ENCODE measurements around the gene ZC2HC1C. TPM values are rescaled to one million over a fixed set of nuclear protein-coding genes. Genes with fewer than 3 reads are reported as not detected.
A peak's percentile ranks its signal among the peaks of the same experiment; 100 is the strongest.
"Not testable (repeated sequence)": the region's sequence is repeated elsewhere in the genome, so short reads cannot be mapped to it uniquely, and the experiment has no call there.

Gene ZC2HC1C
- total RNA-seq, 2 donors from 2014 or later, result 3.2 to 4.6 TPM

GRCh38 chr14:75063491-75064204, 5.8 kb upstream of the ZC2HC1C start, which contains the start of gene ACYP1:
ACYP1 (minus strand) TSS chr14:75064024; CDS start chr14:75063553, 471 bp downstream.
- Histone ChIP-seq H3K4me3 (peak within 1 kb of the TSS; percentile 86), H3K27ac (peak within 1 kb of the TSS; percentile 42)

DNA sequence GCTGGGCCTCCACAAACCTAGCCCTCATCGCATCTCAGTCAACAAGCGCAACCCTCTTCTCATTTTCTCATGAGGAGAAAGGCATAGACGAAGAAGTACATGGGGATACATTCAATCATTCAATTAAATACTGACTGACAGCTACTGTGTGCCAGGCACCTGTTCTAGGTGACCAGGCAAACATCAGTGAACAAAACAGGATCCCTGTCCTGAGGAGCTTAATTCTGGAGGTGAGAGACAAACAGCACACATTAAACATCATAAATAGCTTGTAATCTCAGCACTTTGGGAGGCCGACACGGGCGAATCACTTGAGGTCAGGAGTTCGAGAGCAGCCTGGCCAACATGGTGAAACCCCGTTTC, 5.3 kb upstream of the ZC2HC1C start:
- H3K4me3 ChIP-seq, result peak overlapping the region; percentile 86
- intact Hi-C loops (cut with DNase I), result no loop called here

More at GRCh38 chr14:75063491-75064204, 5.8 kb upstream of the ZC2HC1C start, which contains the start of gene ACYP1:
- Histone ChIP-seq H3K4me1 (no peaks in the 10 kb centered on the region), H3K27me3 (no peaks in the 10 kb centered on the region), H3K36me3 (no peaks in the 10 kb centered on the region), H3K9ac (ENCODE audit: low read depth in 2 of 2, low read length in 2 of 2) (peak within 1 kb of the TSS; percentile 61 to 97), H3K9me3 (no peaks in the 10 kb centered on the region)
- peak; percentile 97 for DNase-seq
- TF ChIP-seq, protein P1, sequence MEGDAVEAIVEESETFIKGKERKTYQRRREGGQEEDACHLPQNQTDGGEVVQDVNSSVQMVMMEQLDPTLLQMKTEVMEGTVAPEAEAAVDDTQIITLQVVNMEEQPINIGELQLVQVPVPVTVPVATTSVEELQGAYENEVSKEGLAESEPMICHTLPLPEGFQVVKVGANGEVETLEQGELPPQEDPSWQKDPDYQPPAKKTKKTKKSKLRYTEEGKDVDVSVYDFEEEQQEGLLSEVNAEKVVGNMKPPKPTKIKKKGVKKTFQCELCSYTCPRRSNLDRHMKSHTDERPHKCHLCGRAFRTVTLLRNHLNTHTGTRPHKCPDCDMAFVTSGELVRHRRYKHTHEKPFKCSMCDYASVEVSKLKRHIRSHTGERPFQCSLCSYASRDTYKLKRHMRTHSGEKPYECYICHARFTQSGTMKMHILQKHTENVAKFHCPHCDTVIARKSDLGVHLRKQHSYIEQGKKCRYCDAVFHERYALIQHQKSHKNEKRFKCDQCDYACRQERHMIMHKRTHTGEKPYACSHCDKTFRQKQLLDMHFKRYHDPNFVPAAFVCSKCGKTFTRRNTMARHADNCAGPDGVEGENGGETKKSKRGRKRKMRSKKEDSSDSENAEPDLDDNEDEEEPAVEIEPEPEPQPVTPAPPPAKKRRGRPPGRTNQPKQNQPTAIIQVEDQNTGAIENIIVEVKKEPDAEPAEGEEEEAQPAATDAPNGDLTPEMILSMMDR (IDR thresholded peaks at IDR 0.05), result no peak
- intact Hi-C loops (cut with DNase I), result no loop called here

GRCh38 chr14:75066691-75067090, 2.8 kb upstream of the ZC2HC1C start:
- Histone ChIP-seq H3K4me1 (peaks cover 3% of the 10 kb centered on the region), H3K27ac (no peak overlapping the region), H3K4me3 (no peak overlapping the region), H3K36me3 (no peaks in the 10 kb centered on the region), H3K9me3 (no peaks in the 10 kb centered on the region), H3K9ac (ENCODE audit: low read depth in 2 of 2, low read length in 2 of 2) (no peak overlapping the region), H3K27me3 (no peaks in the 10 kb centered on the region)
- DNase-seq, result no peak
- TF ChIP-seq, protein P1 (IDR thresholded peaks at IDR 0.05), result no peak
- intact Hi-C loops (cut with DNase I), result no loop called here

More for the DNA sequence above, 5.3 kb upstream of the ZC2HC1C start:
- no peaks in the 10 kb centered on the region for H3K9me3 ChIP-seq
- no peaks in the 10 kb centered on the region for H3K36me3 ChIP-seq
- no peak for DNase-seq
- TF ChIP-seq, protein P1 (IDR thresholded peaks at IDR 0.05), result no peak
- H3K4me1 ChIP-seq, result no peaks in the 10 kb centered on the region
- H3K27me3 ChIP-seq, result no peaks in the 10 kb centered on the region
- H3K9ac ChIP-seq (ENCODE audit: low read depth in 2 of 2, low read length in 2 of 2), result peak overlapping the region in 1 of 2 donors; percentile 97
- peak overlapping the region; percentile 42 for H3K27ac ChIP-seq

DNA sequence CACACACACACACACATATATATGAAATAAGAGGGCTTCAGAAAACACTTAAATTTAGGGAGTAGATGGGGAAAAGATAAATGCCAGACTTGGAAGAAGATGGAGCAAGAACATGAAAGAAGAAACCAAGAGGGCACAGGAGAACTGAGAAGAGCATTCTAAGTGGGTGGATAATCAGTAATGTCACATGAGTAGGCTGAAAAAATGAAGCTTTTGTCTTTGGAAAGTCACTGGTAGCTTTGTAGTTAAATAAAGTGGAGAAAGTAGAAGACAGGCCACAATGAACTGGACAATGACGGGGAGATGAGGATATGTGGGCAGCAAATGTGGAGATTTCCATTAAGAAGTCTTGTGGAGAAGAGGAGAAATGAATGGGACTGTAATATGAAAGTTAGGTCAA, 2.2 kb upstream of the ZC2HC1C start:
- H3K27me3 ChIP-seq, result no peaks in the 10 kb centered on the region
- H3K4me3 ChIP-seq, result no peak overlapping the region
- no peak for DNase-seq
- H3K27ac ChIP-seq, result no peak overlapping the region
- H3K9ac ChIP-seq (ENCODE audit: low read depth in 2 of 2, low read length in 2 of 2), result no peak overlapping the region
- intact Hi-C loops (cut with DNase I), result no loop called here
- H3K4me1 ChIP-seq, result peaks cover 3% of the 10 kb centered on the region
- TF ChIP-seq, protein P1 (IDR thresholded peaks at IDR 0.05), result no peak
- no peaks in the 10 kb centered on the region for H3K36me3 ChIP-seq
- H3K9me3 ChIP-seq, result no peaks in the 10 kb centered on the region

- H3K9ac ChIP-seq (ENCODE audit: low read depth in 2 of 2, low read length in 2 of 2); H3K4me3 ChIP-seq; intact Hi-C loops (cut with DNase I): not testable (repeated sequence)
Observed at GRCh38 chr14:75067765-75068164, 1.7 kb upstream of the ZC2HC1C start.

More at GRCh38 chr14:75067765-75068164, 1.7 kb upstream of the ZC2HC1C start:
- not testable (repeated sequence) for H3K36me3 ChIP-seq, H3K27me3 ChIP-seq, H3K4me1 ChIP-seq, DNase-seq, H3K27ac ChIP-seq, H3K9me3 ChIP-seq

All from colonic mucosa (tissue), 4 donors.